ENCODE results near the gene ABI1. TPM values are rescaled to one million over a fixed set of nuclear protein-coding genes. Genes with fewer than 3 reads are reported as not detected.
A peak's percentile ranks its signal among the peaks of the same experiment; 100 is the strongest.

The ABI1 gene
- total and polyA plus RNA-seq, 2 of the 13 experiments (the other 11 are each of a cell fraction or from before 2014, with no cell fraction given) = 20.9 to 22.9 TPM

GRCh38 chr10:26714415-26715136, 146.2 kb downstream of the ABI1 start:
- Histone ChIP-seq H3K4me1 (ENCODE audit: insufficient read depth, low read length) (peaks cover 17% of the 10 kb centered on the region), H3K27ac (ENCODE audit: extremely low read length, insufficient read depth, low read length) (peak overlapping the region; percentile 60), H2AFZ (ENCODE audit: low read length) (peak overlapping the region; percentile 49), H3K27me3 (ENCODE audit: control insufficient read depth in 1 of 2, insufficient read depth in 2 of 2, low read length in 2 of 2) (no peaks in the 10 kb centered on the region), H3K79me2 (ENCODE audit: insufficient read depth, low read length) (no peaks in the 10 kb centered on the region), H3K4me3 (replicated peaks in 1 of 3; ENCODE audit: insufficient read depth in 1 of 3, low read depth in 2 of 3, low read length in 3 of 3) (no peak overlapping the region), H4K20me1 (ENCODE audit: insufficient read depth, low read length) (no peaks in the 10 kb centered on the region), H3K9ac (ENCODE audit: insufficient read depth, low read depth, low read length) (no peak overlapping the region), H3K9me3 (ENCODE audit: low read length) (no peaks in the 10 kb centered on the region), H3K36me3 (replicated peaks in 1 of 2; ENCODE audit: control insufficient read depth in 1 of 2, insufficient read depth in 2 of 2, low read length in 2 of 2) (peaks cover 6 to 27% of the 10 kb centered on the region in 2 experiments), H3K4me2 (ENCODE audit: low read depth, low read length) (peak overlapping the region; percentile 25; the same call in 1 of the 2 replicates)
- intact Hi-C loops (cut with micrococcal nuclease; ENCODE audit: unreplicated experiment) (no loop called here), in situ Hi-C loops (cut with HindIII; ENCODE audit: extremely low pct_ligation_motif_present, low pct_unique_long_range_greater_than_20kb) (no loop called here)
- WGBS (ENCODE audit: low lambda C conversion rate) = 100% methylated on average over 1 of the region's 1 CpG
- no TSS peak for BruUV-seq (replicated peaks)
- POLR2A ChIA-PET = interaction anchor here (1.0 kb wide), 1 partner anchor 17 kb away, joined by 3 read pairs; the partner anchor contains the start of gene PDSS1
- CTCF ChIA-PET (ENCODE audit: low intra/inter-chr PET ratio, low total read pairs) = no interaction called here
- FAIRE-seq (peak; percentile 68), DNase-seq (ENCODE audit: low spot score) (peak; percentile 70), ATAC-seq (peak; percentile 98)
- no peak for TF ChIP-seq HMG20A (CRISPR knock-in tag; IDR thresholded peaks at IDR 0.05; ENCODE audit: borderline replicate concordance)
- no peak for TF ChIP-seq ZFP91 (CRISPR knock-in tag; IDR thresholded peaks at IDR 0.05; ENCODE audit: borderline replicate concordance)
- TF ChIP-seq ZNF839 (CRISPR knock-in tag; IDR thresholded peaks at IDR 0.05; ENCODE audit: borderline replicate concordance) = no peak
- no peak for TF ChIP-seq ZNF782 (CRISPR knock-in tag; IDR thresholded peaks at IDR 0.05; ENCODE audit: borderline replicate concordance)
- no peak for TF ChIP-seq WIZ (CRISPR knock-in tag; IDR thresholded peaks at IDR 0.05)
- TF ChIP-seq ZNF407 (CRISPR knock-in tag; IDR thresholded peaks at IDR 0.05; ENCODE audit: not compliant biosample characterization) = no peak
- no peak for TF ChIP-seq SP140L (CRISPR knock-in tag; IDR thresholded peaks at IDR 0.05; ENCODE audit: borderline replicate concordance)
- TF ChIP-seq FOXJ3 (CRISPR knock-in tag; IDR thresholded peaks at IDR 0.05; ENCODE audit: borderline replicate concordance) = no peak
- TF ChIP-seq CEBPG (CRISPR knock-in tag; IDR thresholded peaks at IDR 0.05) = no peak
- TF ChIP-seq NFKB2 (CRISPR knock-in tag; IDR thresholded peaks at IDR 0.05; ENCODE audit: borderline replicate concordance) = no peak
- TF ChIP-seq HNF4A (CRISPR knock-in tag; IDR thresholded peaks at IDR 0.05) = peak; percentile 79
- TF ChIP-seq ZNF704 (CRISPR knock-in tag; IDR thresholded peaks at IDR 0.05; ENCODE audit: borderline replicate concordance) = no peak
